ENCODE measurements around the gene ADARB2.

- TF ChIP-seq, protein P1, sequence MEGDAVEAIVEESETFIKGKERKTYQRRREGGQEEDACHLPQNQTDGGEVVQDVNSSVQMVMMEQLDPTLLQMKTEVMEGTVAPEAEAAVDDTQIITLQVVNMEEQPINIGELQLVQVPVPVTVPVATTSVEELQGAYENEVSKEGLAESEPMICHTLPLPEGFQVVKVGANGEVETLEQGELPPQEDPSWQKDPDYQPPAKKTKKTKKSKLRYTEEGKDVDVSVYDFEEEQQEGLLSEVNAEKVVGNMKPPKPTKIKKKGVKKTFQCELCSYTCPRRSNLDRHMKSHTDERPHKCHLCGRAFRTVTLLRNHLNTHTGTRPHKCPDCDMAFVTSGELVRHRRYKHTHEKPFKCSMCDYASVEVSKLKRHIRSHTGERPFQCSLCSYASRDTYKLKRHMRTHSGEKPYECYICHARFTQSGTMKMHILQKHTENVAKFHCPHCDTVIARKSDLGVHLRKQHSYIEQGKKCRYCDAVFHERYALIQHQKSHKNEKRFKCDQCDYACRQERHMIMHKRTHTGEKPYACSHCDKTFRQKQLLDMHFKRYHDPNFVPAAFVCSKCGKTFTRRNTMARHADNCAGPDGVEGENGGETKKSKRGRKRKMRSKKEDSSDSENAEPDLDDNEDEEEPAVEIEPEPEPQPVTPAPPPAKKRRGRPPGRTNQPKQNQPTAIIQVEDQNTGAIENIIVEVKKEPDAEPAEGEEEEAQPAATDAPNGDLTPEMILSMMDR (IDR thresholded peaks at IDR 0.05), result no peak
- no peak for TF ChIP-seq POLR2A (IDR thresholded peaks at IDR 0.05)
Observed at GRCh38 chr10:1552881-1553670, 184.2 kb downstream of the ADARB2 start.
